NOMO-1 treated with DMSO at 0.1 percent for 48 hours (cell line): ENCODE measurements around the gene PHB1.

Experiments used
- DNase-seq: peaks from one replicate; lab custom pipeline; 2025; ENCODE audit not compliant: unreplicated experiment; lab: John Stamatoyannopoulos, UW

The PHB1 gene

GRCh38 chr17:49414622-49415350, at the start of gene PHB1:
Gene PHB1, minus strand, starts transcription at chr17:49414882. Its CDS starts 1,618 bp downstream, at chr17:49413264.
- DNase-seq, result peak; percentile 99

- no peak for DNase-seq
Measured at GRCh38 chr17:49464049-49464448, 49.4 kb upstream of the PHB1 start.

- DNase-seq, result no peak
Measured at GRCh38 chr17:49461580-49461979, 46.9 kb upstream of the PHB1 start.

DNA sequence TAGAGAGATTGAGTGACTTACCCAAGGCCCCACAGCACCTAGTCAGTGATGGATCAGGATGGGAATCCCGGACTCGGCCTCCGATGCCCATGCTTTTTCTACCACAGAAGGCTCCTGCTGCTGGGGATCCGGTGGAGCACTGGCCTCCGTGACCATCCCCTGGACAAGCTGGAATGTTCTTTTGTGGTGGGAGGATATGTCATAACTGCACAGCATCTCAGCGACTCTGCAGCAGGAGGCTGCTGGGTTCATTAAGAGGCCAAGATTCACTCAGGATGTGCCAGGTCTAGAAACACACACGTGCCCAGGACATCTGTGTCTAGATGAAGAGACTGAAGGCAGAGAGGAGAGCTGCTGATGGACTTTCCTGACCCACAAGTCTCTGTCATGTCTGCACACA, 45.7 kb upstream of the PHB1 start:
- no peak for DNase-seq

DNA sequence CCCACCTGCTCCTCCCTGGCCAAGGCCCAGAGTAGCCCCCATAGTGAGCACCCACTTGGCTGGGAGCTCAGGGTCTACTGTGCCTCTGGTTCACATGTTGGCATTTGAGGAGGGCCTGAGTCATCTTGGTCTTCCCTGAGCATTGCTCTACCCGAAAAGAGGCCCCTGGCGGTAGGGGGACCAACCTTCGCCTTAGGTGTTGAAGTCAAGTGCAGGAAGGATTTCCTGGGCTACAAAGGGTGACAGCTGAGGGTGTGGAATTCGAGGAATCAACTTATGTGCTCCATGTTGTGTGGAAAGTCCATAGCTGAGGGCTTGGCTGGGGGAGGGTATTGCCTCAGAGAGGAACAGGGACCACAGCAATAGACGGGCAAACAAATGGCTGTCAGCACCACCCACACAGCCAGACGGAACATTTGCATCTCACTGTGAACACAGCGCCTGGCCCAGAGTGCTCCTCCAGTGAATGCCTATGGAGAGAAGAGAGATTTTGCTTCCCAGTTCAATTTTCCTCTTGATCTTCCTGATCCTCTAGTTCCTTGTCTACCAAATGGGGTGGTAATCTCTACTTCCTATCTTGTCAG, 44.8 kb upstream of the PHB1 start:
- DNase-seq, result no peak

GRCh38 chr17:49457564-49458535, 43.2 kb upstream of the PHB1 start:
- no peak for DNase-seq

DNA sequence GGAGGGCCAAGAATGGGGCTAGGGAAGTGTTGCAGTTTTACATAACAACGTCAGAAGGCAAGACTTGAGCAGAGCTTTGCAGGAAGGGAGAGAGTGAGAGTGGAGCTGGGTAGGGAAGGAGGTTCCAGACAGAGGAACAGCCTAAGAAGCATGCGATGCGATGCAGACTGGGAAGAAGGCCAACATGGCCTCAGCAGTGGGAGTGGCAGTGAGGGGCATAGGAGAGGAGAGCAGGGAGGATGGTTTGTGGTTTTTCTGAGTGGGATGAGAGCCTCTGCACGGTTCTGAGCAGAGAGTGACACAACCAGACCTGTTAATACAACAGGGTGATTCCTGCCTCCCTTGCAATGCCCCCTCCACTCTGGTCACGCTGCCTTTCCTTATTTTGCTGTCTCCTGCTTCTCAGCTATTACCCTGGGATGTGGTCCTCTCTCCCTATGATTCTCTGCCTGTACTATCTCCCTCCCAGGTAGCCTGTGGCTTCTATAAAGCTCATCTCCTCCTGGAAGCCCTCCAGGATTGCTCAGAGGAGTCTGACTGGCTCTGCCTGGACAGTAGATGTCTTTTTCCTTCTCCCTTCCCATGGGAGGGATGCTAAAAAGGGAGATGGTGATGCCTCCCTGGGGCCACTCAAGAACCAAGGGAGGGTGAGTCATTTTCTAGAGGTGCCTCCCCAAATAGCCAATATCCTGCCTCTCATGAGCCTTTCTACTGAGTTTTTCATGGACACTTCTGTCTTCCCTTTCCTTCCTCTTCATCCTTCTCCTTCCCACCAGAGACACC, 41.7 kb upstream of the PHB1 start:
- no peak for DNase-seq

GRCh38 chr17:49455272-49455861, 40.7 kb upstream of the PHB1 start:
- DNase-seq, result no peak

- no peak for DNase-seq
Measured at GRCh38 chr17:49454050-49454449, 39.4 kb upstream of the PHB1 start.

DNA sequence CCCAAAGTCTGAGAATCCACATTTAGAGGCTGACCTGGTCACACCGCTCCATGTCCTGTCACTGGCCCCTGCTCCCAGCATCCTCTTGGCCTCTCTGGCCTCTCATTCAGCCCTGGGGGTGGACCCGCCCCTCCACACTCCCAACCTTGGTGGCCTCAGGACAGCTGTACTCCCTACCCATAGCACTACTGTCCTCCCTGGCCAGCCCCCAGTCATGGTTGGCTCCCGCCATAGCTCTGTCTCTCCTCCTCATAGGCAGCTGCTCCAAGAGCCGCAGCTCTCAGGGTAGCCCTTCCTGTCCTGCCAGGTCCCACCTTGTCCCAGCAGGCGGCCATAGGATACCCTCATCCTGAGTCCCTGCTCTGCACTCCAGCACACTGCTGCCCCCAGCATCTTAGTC, 38.0 kb upstream of the PHB1 start:
- no peak for DNase-seq

- no peak for DNase-seq
Measured at GRCh38 chr17:49452201-49452600, 37.5 kb upstream of the PHB1 start.

- no peak for DNase-seq
Measured at GRCh38 chr17:49450735-49451134, 36.1 kb upstream of the PHB1 start.

DNA sequence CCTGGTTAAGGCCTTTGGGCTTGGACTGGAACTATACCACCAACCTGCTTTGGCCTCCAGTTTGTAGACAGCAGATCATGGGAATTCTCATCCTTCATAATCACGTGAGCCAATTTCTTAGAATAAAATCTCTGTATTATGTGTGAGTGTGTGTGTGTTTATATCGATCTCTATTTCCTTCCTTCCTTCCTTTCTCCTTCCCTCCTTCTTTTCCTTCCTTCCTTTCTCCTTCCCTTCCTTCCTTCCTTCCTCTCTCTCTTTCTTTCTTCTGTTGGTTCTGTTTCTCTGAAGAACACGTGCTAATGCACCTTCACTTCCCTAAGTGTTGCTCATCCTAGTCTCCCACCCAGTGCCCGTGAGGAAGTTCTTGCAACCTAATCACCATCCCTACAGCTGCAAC, 35.5 kb upstream of the PHB1 start:
- no peak for DNase-seq

DNA sequence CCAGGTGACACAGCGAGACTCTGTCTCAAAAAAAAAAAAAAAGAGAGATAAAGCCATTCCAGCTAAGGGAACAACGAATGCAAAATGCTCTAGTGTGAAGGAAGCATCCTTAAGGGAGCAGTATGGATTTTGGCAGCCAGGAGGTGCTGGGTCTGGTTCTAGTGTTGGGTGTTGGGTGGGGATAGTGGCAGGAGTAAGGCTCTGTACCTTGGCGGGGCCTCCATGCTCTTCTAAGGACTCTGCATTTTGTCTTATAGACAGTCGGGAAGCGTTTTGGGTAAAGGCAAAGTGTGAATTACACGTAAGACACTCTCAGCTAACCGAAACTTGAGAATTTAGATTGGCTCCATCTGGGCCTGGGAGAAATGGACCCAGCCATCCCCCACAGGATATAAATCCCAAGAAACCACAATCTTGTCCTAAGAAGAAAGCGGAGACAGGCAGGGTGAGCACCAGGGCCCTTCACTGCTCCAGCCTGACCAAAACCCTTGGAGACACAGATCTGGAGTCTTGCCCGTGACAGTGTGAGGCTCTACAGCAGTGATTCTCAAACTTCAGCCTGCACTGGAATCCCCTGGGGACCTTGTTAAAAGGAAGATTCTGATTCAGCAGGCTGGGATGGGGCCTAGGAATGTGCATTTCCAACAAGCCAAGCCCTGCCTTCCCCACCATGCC, 33.1 kb upstream of the PHB1 start:
- no peak for DNase-seq

DNA sequence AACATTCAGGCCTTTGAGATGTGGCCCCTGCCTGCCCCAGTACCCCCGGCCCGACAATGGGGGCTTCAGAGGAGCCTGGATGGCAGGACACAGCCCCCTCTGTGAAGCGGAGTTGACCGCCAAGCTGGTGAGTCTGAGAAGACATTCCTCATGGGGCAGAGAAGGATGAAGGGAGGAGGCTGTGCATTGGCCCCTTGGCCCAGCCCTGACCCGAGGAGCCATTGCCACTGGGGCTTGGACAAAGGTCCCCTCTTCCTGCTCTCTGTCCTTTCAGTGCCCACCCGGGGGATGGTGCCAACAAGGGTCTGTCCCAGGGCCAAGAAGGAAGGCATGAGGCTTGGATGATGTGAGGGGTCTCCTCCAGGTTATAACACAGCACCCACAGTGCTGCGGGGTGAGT, 30.9 kb upstream of the PHB1 start:
- DNase-seq, result no peak

DNA sequence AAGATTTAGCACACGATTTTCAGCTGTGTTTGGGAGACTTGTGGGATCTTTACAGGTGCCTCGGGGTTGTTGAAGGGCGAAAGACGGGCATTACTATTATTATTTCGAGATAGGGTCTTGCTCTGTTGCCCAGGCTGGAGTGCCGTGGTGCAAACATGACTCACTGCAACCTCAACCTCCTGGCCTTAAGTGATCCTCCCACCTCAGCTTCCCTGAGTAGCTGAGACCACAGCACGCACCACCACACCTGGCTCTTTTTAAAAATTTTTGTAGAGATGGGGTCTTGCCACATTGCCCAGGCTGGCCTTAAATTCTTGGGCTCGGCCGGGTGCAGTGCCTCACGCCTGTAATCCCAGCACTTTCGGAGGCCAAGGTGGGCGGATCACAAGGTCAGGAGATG, 29.7 kb upstream of the PHB1 start:
- no peak for DNase-seq

DNA sequence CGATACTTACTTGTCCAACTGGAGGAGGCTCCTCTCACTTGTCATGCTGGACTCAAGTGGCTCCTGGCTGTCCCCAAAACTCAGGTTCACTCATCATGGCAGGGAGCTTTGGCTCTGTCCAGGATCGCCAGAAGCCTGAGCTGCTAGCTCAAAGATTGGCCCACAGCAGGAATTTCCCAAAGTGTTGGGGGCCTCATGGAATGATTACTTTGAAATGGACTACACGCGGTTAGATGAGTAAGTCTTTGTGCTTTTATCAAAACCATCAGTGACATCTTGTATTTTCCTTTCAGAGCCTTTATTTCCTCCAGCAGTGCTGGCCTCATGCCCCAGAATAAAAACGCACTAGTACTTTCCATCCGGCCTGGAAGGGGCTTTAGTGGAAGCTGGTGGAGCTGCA, 29.2 kb upstream of the PHB1 start:
- DNase-seq, result no peak

DNA sequence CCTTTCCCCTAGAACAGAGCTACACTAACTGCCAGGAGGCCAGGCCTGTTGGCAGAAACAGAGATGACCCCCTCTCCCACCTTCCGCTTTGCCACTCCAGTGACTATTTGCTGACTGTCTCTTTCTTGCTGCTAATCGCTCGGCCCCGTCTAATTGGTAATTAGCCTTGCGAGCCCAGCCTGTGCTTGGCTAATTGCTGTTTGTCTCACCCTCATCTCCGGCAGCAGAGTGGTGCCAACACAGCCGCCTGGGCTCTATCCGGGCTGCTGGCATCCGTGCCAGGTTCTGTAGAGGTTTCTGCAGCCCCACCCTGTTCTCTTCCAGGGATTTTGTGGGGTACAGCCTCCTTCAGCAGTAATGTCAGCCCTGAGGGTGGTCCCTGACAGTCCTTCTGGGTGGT, 27.4 kb upstream of the PHB1 start:
- no peak for DNase-seq

DNA sequence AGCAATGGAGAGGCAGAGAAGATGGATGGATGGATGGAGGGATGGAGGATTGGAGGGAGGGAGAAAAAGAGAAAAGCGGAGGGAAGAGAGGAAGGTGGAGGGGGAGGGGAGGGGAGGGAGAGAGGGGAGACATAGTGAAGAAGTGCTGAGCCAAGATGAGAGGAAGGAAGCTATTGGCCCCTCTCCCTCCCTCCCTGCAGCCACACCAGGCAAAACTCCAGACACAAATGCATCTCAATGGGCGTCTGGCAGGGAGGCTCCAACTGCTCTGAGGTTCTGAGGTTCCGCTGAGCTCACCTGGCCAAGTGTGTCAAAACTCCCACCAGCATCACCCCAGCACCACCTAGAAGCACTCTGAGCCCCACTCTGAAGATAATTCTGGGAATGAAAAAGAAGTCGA, 26.9 kb upstream of the PHB1 start:
- DNase-seq, result no peak

GRCh38 chr17:49440581-49440980, 25.9 kb upstream of the PHB1 start:
- DNase-seq, result no peak
